Body of pancreas (tissue), 4 donors: ENCODE measurements around the gene RIIAD1.

Experiments
- POLR2A ChIP-seq, 3 donors: fragments of 450-650 bp; IDR thresholded peaks; one replicate each; pipeline ENCODE4 v1.6.1; 2016; ENCODE audit warnings: antibody characterized with exemption in 3 of 3, mild to moderate bottlenecking in 2 of 3
- TF ChIP-seq, protein P1 (sequence below), 7 experiments: fragments of 450-650 bp in 4 of 7; fragments of 200-600 bp in 3 of 7; sonication (generic) in 3 of 7; IDR thresholded peaks; one replicate each; pipeline ENCODE4 v1.5.1; 2016 to 2019; ENCODE audit warnings: antibody characterized with exemption in 7 of 7

DNA sequence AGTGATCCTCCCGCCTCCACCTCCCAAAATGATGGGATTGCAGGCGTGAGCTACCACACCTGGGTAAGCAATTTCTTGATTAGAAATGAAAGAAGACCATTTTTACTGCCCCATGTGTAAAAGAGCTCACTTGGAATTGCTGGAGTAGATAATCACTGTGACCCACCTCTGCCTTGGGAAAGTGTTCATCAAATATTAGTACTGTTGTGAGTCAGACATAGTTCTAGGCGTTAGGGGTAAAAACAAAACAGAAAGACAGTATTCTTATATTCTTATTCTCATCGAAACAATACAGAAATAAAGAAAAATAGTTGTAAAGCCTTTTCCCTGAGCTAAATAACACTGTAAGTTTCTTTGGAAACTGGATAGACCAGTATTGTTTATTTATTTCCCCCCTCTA is 40.9 kb upstream of the RIIAD1 start:
- TF ChIP-seq, protein P1, sequence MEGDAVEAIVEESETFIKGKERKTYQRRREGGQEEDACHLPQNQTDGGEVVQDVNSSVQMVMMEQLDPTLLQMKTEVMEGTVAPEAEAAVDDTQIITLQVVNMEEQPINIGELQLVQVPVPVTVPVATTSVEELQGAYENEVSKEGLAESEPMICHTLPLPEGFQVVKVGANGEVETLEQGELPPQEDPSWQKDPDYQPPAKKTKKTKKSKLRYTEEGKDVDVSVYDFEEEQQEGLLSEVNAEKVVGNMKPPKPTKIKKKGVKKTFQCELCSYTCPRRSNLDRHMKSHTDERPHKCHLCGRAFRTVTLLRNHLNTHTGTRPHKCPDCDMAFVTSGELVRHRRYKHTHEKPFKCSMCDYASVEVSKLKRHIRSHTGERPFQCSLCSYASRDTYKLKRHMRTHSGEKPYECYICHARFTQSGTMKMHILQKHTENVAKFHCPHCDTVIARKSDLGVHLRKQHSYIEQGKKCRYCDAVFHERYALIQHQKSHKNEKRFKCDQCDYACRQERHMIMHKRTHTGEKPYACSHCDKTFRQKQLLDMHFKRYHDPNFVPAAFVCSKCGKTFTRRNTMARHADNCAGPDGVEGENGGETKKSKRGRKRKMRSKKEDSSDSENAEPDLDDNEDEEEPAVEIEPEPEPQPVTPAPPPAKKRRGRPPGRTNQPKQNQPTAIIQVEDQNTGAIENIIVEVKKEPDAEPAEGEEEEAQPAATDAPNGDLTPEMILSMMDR (IDR thresholded peaks at IDR 0.05), result no peak
- TF ChIP-seq POLR2A (IDR thresholded peaks at IDR 0.05), result no peak
